K562 (cell line): ENCODE data around the gene PRKCQ.

ENCODE experiments used
- CC2D1A ChIP-seq: fragments of 450-650 bp; IDR thresholded peaks from 2 replicates; pipeline ENCODE4 v1.6.1; 2017; ENCODE audit warnings: mild to moderate bottlenecking
- CHD4 ChIP-seq: fragments of 200-600 bp; sonication (generic); IDR thresholded peaks from 3 replicates; pipeline ENCODE4 v1.6.1; 2012; ENCODE audit warnings: low read depth, mild to moderate bottlenecking, mixed read lengths, low read length, inconsistent platforms; ENCODE audit not compliant: insufficient read depth, insufficient replicate concordance, poor library complexity, severe bottlenecking
- FOSL1 ChIP-seq: fragments of 200-800 bp; sonication (Bioruptor generic); conservative IDR thresholded peaks from 2 replicates; pipeline ENCODE4 v1.6.1; 2016; ENCODE audit warnings: missing genetic modification characterization, missing compliant biosample characterization
- LEF1 ChIP-seq: fragments of 450-650 bp; IDR thresholded peaks from 2 replicates; pipeline ENCODE4 v1.6.1; 2016; ENCODE audit warnings: mild to moderate bottlenecking
- NRF1 ChIP-seq, 2 experiments: fragments of 450-650 bp; IDR thresholded peaks in 1 of 2; conservative IDR thresholded peaks in 1 of 2; 2 replicates each; pipeline ENCODE4 v1.6.1; 2014; ENCODE audit warnings: mild to moderate bottlenecking in 2 of 2
- SIN3B ChIP-seq: fragments of 450-650 bp; IDR thresholded peaks from 2 replicates; pipeline ENCODE4 v1.6.1; 2017; ENCODE audit warnings: low read depth, mild to moderate bottlenecking, moderate library complexity
- TEAD1 ChIP-seq, 2 experiments: fragments of 450-650 bp in 1 of 2; sonication (generic) in 1 of 2; formaldehyde crosslinking; IDR thresholded peaks; 2 replicates each; pipeline versions ENCODE4 v1.4.0 to v1.8.0; 2020 to 2022; ENCODE audit warnings: mild to moderate bottlenecking in 2 of 2, missing genetic modification reagents in 1 of 2
- ZNF217 ChIP-seq: sonication (generic); formaldehyde crosslinking; IDR thresholded peaks from 2 replicates; pipeline ENCODE4 v1.8.0; 2022; ENCODE audit warnings: mild to moderate bottlenecking, missing genetic modification reagents
- ZNF551 ChIP-seq: fragments of 250-450 bp; sonication (Bioruptor Pico); IDR thresholded peaks from 2 replicates; pipeline ENCODE4 v1.5.0; 2021; ENCODE audit warnings: mild to moderate bottlenecking, moderate library complexity

DNA sequence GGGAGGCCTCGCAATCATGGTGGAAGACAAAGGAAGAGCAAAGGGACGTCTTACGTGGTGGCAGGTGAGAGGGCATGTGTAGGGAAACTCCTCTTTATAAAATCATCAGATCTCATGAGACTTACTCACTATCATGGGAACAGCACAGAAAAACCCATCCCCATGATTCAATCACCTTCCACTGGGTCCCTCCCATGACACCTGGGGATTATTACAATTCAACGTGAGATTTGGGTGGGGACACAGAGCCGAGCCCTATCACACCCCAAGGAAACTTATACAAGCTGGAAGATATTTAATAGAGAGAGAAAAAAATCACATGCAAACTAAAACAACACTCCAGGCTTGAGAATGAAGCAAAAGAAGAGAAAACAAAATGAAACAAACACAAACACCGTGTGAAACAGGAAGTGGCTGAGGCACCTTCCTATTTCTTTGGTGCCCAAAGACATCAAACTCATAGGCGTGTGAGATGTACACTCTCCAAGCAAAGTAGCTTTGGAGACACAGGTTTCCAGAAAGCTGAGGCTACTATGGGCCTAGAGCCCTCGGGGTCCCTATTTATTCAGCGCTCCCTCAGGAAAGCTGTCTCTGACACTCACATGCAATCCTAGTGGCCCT is 97.2 kb downstream of the PRKCQ start:
- no peak for TF ChIP-seq TEAD1 (CRISPR knock-in tag; IDR thresholded peaks at IDR 0.05)
- TF ChIP-seq NRF1 (conservative IDR thresholded peaks at IDR 0.05 in 1 of 2, IDR thresholded peaks at IDR 0.05 in 1 of 2): no peak
- no peak for TF ChIP-seq LEF1
- no peak for TF ChIP-seq ZNF551 (CRISPR knock-in tag)
- TF ChIP-seq ZNF217 (CRISPR knock-in tag): no peak
- TF ChIP-seq CHD4: no peak
- no peak for TF ChIP-seq CC2D1A
- no peak for TF ChIP-seq FOSL1
- no peak for TF ChIP-seq SIN3B
